Activated naive CD4-positive, alpha-beta T cell treated with anti-CD3 and anti-CD28 coated beads, Interleukin-2, amount 10 ng/mL, durations not matched to agents 7 days and 5 days (primary cell): ENCODE results near the gene PCDH9.

ENCODE experiments used
- CTCF ChIA-PET: fragments of 350-600 bp; sonication (Branson Sonifier 250); formaldehyde crosslinking; loops from one replicate; lab custom pipeline; 2021; ENCODE audit warnings: antibody characterized with exemption; lab: Charles Lee
- DNase-seq: peaks from one replicate; pipeline ENCODE4 v3.0.0-alpha.2; 2020
- H3K27ac Mint-ChIP-seq: one replicate; pipeline ENCODE4 v1.8.0; 2021; ENCODE audit warnings: mild to moderate bottlenecking, moderate library complexity, mixed read lengths
- H3K27me3 Mint-ChIP-seq: one replicate; pipeline ENCODE4 v1.8.0; 2021; ENCODE audit warnings: mild to moderate bottlenecking, mixed read lengths
- H3K36me3 Mint-ChIP-seq: one replicate; pipeline ENCODE4 v1.8.0; 2021; ENCODE audit warnings: mixed read lengths
- H3K4me1 Mint-ChIP-seq: one replicate; pipeline ENCODE4 v1.8.0; 2021; ENCODE audit warnings: mixed read lengths
- H3K4me3 Mint-ChIP-seq: one replicate; pipeline ENCODE4 v1.8.0; 2021; ENCODE audit warnings: mild to moderate bottlenecking, moderate library complexity, mixed read lengths
- H3K9me3 Mint-ChIP-seq: one replicate; pipeline ENCODE4 v1.8.0; 2021; ENCODE audit warnings: mixed read lengths

Gene PCDH9

DNA sequence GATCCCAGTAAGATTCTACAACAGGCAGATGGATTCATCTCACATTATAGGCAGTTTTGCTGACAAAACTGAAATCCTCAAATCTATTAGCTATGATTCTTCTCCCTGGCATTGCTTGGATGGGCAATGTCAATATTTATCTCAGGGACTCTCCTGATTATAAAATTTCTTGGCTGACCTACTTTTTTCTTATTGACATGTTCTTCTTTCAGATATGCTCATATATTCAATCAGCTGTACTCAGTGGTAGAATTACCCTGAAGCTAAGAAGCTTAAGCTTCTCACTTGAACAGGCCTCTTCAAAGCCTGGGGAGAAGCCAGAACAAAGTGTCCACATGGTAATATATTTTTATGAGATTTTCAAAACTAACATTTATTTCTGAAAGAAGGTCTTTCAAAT is 513.6 kb downstream of the PCDH9 start:
- no peaks in the 10 kb centered on the region for H3K27me3 Mint-ChIP-seq
- H3K9me3 Mint-ChIP-seq = no peaks in the 10 kb centered on the region
- H3K4me3 Mint-ChIP-seq = no peak overlapping the region
- CTCF ChIA-PET = no interaction called here
- no peak overlapping the region for H3K27ac Mint-ChIP-seq
- H3K4me1 Mint-ChIP-seq = no peaks in the 10 kb centered on the region
- DNase-seq = no peak
- H3K36me3 Mint-ChIP-seq = no peaks in the 10 kb centered on the region

DNA sequence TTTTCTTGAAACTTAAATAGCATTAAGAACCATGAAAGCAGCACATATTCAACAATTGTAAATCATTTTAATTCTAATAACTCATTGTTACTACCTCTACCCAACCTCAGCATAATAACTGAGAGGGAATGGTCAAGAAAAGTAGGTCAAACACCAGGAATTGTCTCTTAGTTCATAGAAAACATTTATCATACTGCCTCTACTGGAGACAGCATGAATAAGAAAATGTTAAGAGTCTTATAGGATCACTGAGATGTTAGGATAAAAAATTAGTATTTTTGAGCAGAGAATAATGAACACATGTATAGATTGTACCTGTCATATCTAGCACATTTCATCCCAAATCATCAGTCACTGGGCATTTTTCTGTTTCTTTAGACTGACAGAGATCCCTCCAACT is 515.3 kb downstream of the PCDH9 start:
- Mint-ChIP-seq H3K9me3 (no peaks in the 10 kb centered on the region), H3K36me3 (no peaks in the 10 kb centered on the region), H3K4me1 (no peaks in the 10 kb centered on the region), H3K27ac (no peak overlapping the region), H3K27me3 (no peaks in the 10 kb centered on the region), H3K4me3 (no peak overlapping the region)
- CTCF ChIA-PET = no interaction called here
- DNase-seq = no peak

- CTCF ChIA-PET = no interaction called here
- DNase-seq = no peak
- Mint-ChIP-seq H3K4me1 (no peaks in the 10 kb centered on the region), H3K36me3 (no peaks in the 10 kb centered on the region), H3K9me3 (no peaks in the 10 kb centered on the region), H3K4me3 (no peak overlapping the region), H3K27me3 (no peaks in the 10 kb centered on the region), H3K27ac (no peak overlapping the region)
These were observed 526.0 kb downstream of the PCDH9 start for GRCh38 chr13:66704110-66704509.

DNA sequence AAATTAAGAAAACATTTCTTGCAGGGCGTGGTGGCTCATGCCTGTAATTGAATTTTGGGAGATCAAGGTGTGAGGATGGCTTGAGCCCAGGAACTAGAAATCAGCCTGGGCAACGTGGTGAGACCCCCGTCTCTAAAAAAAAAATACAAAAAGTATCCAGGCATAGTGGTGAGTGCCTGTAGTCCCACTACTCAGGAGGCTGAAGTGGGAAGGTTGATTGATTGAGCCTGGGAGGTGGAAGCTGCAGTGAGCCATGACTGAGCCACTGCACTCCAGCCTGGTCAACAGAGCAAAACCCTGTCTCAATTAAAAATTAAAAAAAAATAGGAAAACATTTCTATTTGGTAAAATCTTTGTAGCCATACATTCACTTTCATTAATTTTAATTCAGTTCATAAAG is 526.5 kb downstream of the PCDH9 start:
- no peak overlapping the region for H3K27ac Mint-ChIP-seq
- H3K36me3 Mint-ChIP-seq = no peaks in the 10 kb centered on the region
- CTCF ChIA-PET = no interaction called here
- H3K4me3 Mint-ChIP-seq = no peak overlapping the region
- H3K27me3 Mint-ChIP-seq = no peaks in the 10 kb centered on the region
- no peaks in the 10 kb centered on the region for H3K4me1 Mint-ChIP-seq
- H3K9me3 Mint-ChIP-seq = no peaks in the 10 kb centered on the region
- no peak for DNase-seq

- no peaks in the 10 kb centered on the region for H3K4me1 Mint-ChIP-seq
- no peaks in the 10 kb centered on the region for H3K9me3 Mint-ChIP-seq
- no peak overlapping the region for H3K27ac Mint-ChIP-seq
- H3K4me3 Mint-ChIP-seq = no peak overlapping the region
- DNase-seq = no peak
- CTCF ChIA-PET = no interaction called here
- H3K27me3 Mint-ChIP-seq = no peaks in the 10 kb centered on the region
- no peaks in the 10 kb centered on the region for H3K36me3 Mint-ChIP-seq
These were observed 530.0 kb downstream of the PCDH9 start for GRCh38 chr13:66700117-66700601.

DNA sequence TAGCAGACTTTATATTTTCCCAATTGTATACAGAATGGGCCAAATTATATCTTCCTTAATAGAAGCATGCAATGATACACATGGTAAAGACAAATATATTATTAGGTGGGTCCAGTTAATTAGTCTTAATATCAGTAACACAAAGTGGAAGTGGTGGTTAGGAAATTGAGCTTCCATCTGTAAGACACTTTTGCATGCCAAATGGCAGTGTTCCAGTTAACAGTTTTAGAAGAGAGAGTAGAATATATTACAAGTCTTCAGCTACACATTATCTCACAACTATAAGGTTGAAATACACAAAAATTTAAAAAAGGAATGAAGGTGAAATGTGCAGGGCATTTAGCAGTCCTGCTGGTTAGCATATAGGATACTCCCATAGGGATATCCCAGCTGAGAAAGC is 536.5 kb downstream of the PCDH9 start:
- H3K9me3 Mint-ChIP-seq = no peaks in the 10 kb centered on the region
- H3K27me3 Mint-ChIP-seq = no peaks in the 10 kb centered on the region
- no peaks in the 10 kb centered on the region for H3K4me1 Mint-ChIP-seq
- CTCF ChIA-PET = no interaction called here
- no peak overlapping the region for H3K27ac Mint-ChIP-seq
- no peak for DNase-seq
- no peaks in the 10 kb centered on the region for H3K36me3 Mint-ChIP-seq
- no peak overlapping the region for H3K4me3 Mint-ChIP-seq

DNA sequence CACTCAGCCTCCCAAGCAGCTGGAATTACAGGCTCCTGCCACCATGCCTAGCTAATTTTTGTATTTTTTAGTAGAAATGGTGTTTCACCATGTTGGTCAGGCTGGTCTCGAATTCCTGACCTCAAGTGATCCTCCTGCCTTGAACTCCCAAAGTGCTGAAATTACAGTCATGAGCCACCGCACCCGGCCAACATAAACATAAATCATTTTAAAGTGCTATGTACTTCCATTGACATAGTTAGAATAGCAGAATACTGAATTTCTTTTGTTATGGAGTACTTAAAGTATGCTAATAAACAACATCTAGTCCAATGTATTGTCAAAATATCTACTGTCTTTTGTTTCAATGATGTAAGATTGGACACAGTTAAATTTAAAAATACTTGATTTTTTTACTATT is 539.0 kb downstream of the PCDH9 start:
- CTCF ChIA-PET = no interaction called here
- Mint-ChIP-seq H3K27ac (no peak overlapping the region), H3K4me3 (no peak overlapping the region), H3K9me3 (peaks cover 1% of the 10 kb centered on the region), H3K36me3 (no peaks in the 10 kb centered on the region), H3K4me1 (no peaks in the 10 kb centered on the region), H3K27me3 (no peaks in the 10 kb centered on the region)
- no peak for DNase-seq

GRCh38 chr13:66689628-66690027 is 540.5 kb downstream of the PCDH9 start:
- no peaks in the 10 kb centered on the region for H3K27me3 Mint-ChIP-seq
- CTCF ChIA-PET = no interaction called here
- peaks cover 7% of the 10 kb centered on the region for H3K9me3 Mint-ChIP-seq
- no peaks in the 10 kb centered on the region for H3K36me3 Mint-ChIP-seq
- no peaks in the 10 kb centered on the region for H3K4me1 Mint-ChIP-seq
- H3K27ac Mint-ChIP-seq = no peak overlapping the region
- DNase-seq = no peak
- H3K4me3 Mint-ChIP-seq = no peak overlapping the region

DNA sequence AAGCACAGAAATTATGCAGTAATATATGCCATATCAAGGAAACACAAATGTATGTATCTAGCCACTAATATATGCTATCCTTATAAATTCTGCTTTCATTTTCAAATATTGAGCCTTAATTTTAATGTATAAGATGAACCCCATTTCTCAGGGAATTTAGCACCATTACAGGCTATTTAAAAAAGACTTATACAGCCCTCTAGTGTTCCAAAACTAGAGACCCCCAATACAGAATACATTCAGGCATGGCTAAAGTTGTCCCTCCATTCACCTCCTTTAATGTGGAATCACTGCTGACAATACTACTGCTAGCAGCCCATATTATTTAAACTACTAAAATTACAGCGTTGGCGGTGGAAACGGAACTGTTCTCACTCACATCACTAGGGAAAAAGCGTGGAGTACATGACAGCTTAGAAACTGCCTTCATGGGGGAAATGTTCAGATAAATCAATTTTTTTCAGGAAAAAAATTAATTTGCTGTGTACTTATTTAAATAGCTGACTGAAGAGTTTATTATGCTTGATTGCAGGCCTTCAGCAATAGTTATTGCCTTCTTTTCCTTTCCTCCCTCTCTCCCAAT is 541.0 kb downstream of the PCDH9 start:
- DNase-seq = no peak
- no peak overlapping the region for H3K4me3 Mint-ChIP-seq
- H3K9me3 Mint-ChIP-seq = peaks cover 8% of the 10 kb centered on the region
- H3K27me3 Mint-ChIP-seq = no peaks in the 10 kb centered on the region
- H3K27ac Mint-ChIP-seq = no peak overlapping the region
- H3K36me3 Mint-ChIP-seq = no peaks in the 10 kb centered on the region
- CTCF ChIA-PET = no interaction called here
- H3K4me1 Mint-ChIP-seq = no peaks in the 10 kb centered on the region

DNA sequence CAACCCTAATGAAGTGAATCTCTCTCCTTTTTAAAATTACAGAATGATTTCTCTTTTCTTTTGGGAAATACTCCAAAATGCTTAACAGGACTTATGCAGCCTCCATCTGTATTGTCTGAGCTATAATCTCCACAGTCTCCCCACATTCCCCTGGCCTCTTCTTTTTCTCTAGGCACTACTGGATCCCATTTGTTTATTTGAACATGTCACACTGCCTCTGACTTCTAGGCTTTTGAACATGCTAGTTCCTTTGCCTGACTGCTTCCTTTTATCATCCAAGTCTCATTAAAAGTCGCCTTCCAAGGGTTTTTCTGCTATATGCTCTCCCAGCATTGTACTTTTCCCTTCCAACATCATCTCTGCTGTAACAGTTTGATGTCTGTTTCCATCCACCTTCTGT is 548.7 kb downstream of the PCDH9 start:
- H3K36me3 Mint-ChIP-seq = no peaks in the 10 kb centered on the region
- CTCF ChIA-PET = no interaction called here
- no peaks in the 10 kb centered on the region for H3K4me1 Mint-ChIP-seq
- no peak for DNase-seq
- no peaks in the 10 kb centered on the region for H3K27me3 Mint-ChIP-seq
- no peak overlapping the region for H3K4me3 Mint-ChIP-seq
- peaks cover 7% of the 10 kb centered on the region for H3K9me3 Mint-ChIP-seq
- no peak overlapping the region for H3K27ac Mint-ChIP-seq

DNA sequence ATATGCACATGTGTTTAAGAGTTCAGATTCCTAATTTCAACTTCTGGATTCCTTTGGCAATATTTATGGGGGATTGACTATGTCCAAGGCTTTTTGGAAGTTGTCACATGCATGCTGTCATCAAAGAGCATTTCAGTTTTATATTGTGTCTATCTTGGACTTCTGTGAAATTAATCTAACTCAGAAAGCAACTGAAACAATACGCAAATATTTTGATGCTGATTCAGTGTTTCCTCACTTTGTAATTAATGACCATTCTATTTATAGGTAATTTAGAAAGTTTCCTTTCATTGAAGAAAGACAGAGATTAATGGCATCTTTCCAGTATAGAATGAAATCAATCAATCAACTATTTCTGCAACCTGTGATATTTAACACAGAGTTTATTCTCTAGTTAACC is 550.1 kb downstream of the PCDH9 start:
- Mint-ChIP-seq H3K4me3 (no peak overlapping the region), H3K36me3 (no peaks in the 10 kb centered on the region), H3K4me1 (no peaks in the 10 kb centered on the region), H3K27ac (no peak overlapping the region), H3K9me3 (peaks cover 3% of the 10 kb centered on the region), H3K27me3 (no peaks in the 10 kb centered on the region)
- CTCF ChIA-PET = no interaction called here
- DNase-seq = no peak

DNA sequence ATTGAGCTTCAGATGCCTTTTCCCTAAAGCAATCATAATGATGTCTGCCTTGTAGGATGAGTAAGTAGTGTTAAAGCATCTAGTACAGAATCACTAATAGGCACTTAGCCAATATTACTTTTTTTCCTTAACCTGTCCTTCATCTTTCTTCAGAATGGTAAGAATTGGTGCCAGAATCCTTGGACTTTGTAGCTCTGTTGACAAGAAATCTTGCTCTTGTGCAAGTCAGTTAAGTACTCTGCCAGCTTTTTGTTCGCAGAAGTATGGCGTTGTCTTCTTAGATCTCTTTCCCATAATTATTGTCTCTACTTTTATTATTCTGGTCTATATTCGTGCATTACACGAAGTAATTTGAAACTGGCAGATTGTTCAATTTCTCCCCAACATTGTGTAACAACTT is 554.5 kb downstream of the PCDH9 start:
- Mint-ChIP-seq H3K4me1 (no peaks in the 10 kb centered on the region), H3K27me3 (no peaks in the 10 kb centered on the region), H3K9me3 (peaks cover 1% of the 10 kb centered on the region), H3K36me3 (no peaks in the 10 kb centered on the region), H3K27ac (no peak overlapping the region), H3K4me3 (no peak overlapping the region)
- CTCF ChIA-PET = no interaction called here
- no peak for DNase-seq

GRCh38 chr13:66673401-66673800 is 556.7 kb downstream of the PCDH9 start:
- H3K9me3 Mint-ChIP-seq = peaks cover 1% of the 10 kb centered on the region
- no peak for DNase-seq

DNA sequence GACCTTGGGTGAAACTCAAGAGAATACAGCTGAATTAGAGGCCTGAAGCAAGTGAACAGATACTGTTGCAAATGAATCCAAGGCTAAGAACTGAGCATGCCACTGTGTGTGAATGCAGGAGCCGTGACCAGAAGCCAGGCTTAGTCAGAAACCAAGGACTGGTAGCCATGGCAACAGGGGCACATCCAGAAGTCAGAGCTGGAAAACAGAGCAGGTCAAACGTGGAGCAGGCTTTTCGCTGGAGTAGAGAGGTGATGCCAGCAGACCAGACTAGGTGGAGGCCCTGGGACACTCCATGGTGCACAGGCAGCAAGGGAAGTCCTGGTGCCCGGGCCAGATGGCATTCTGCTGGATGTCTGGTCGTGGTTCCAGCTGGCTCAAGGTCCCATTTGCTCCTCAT is 564.1 kb downstream of the PCDH9 start:
- H3K4me3 Mint-ChIP-seq = no peak overlapping the region
- H3K4me1 Mint-ChIP-seq = no peaks in the 10 kb centered on the region
- H3K36me3 Mint-ChIP-seq = no peaks in the 10 kb centered on the region
- CTCF ChIA-PET = no interaction called here
- no peaks in the 10 kb centered on the region for H3K27me3 Mint-ChIP-seq
- DNase-seq = no peak
- no peaks in the 10 kb centered on the region for H3K9me3 Mint-ChIP-seq
- no peak overlapping the region for H3K27ac Mint-ChIP-seq

More at GRCh38 chr13:66673401-66673800, 556.7 kb downstream of the PCDH9 start:
- H3K27ac Mint-ChIP-seq = no peak overlapping the region
- H3K4me1 Mint-ChIP-seq = no peaks in the 10 kb centered on the region
- H3K36me3 Mint-ChIP-seq = no peaks in the 10 kb centered on the region
- CTCF ChIA-PET = no interaction called here
- no peak overlapping the region for H3K4me3 Mint-ChIP-seq
- no peaks in the 10 kb centered on the region for H3K27me3 Mint-ChIP-seq

GRCh38 chr13:66663711-66664110 is 566.4 kb downstream of the PCDH9 start:
- Mint-ChIP-seq H3K4me3 (no peak overlapping the region), H3K27ac (no peak overlapping the region), H3K27me3 (no peaks in the 10 kb centered on the region), H3K4me1 (no peaks in the 10 kb centered on the region), H3K9me3 (no peaks in the 10 kb centered on the region), H3K36me3 (no peaks in the 10 kb centered on the region)
- CTCF ChIA-PET = no interaction called here
- no peak for DNase-seq

DNA sequence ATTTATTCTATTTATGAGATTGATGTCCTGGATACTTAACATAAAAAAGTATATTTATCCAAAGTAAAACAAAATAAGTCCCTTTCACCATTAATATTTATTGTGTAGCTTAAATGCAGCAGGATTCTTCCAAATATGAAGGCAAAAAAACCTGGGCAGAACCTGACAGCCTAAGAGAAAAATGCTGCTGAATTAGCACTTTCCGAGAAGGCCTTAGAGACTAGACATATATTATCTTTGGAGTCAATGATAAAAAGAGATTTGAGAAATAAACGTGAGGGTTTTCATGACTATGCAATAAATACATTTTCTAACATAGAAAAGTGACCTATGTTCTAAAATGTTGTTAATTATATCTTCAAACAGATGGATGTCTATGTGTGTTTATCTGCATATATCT is 566.9 kb downstream of the PCDH9 start:
- no peaks in the 10 kb centered on the region for H3K27me3 Mint-ChIP-seq
- H3K27ac Mint-ChIP-seq = no peak overlapping the region

More for the DNA sequence above, 566.9 kb downstream of the PCDH9 start:
- DNase-seq = no peak
- Mint-ChIP-seq H3K4me1 (no peaks in the 10 kb centered on the region), H3K9me3 (no peaks in the 10 kb centered on the region), H3K4me3 (no peak overlapping the region), H3K36me3 (no peaks in the 10 kb centered on the region)
- CTCF ChIA-PET = no interaction called here
